ENCODE data around the gene EFCAB7. TPM values are rescaled to one million over a fixed set of nuclear protein-coding genes. Genes with fewer than 3 reads are reported as not detected.

EFCAB7 gene
- total RNA-seq, 1 experiment from 2014 or later = 3.0 TPM

DNA sequence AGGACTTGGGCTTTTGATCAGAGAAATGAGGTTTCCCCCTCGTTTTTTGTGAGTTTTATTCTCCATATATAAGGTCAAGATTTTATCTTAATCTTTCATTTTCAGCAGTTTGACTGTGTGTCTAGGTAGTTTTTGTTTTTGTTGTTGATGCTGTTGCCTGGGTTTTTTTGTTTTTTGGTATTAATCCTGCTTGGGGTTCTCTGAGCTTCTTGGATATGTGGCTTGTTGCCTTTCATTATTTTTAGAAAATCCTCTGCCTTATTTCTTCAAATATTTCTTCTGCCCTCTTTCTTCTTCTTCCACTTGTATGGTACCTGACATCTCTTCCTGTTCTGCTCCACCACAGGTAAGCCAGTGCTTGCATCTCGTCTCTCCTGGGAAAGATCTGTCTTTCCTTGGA, 25.0 kb downstream of the EFCAB7 start:
- Histone ChIP-seq H2BK20ac (ENCODE audit: low read depth, low read length, poor library complexity, severe bottlenecking) (no peak overlapping the region), H3K9me3 (ENCODE audit: control insufficient read depth, low read depth, low read length) (no peaks in the 10 kb centered on the region), H3K79me2 (ENCODE audit: insufficient read depth, low read length) (no peaks in the 10 kb centered on the region), H4K5ac (ENCODE audit: insufficient read length, low read depth, low read length) (no peak overlapping the region), H3K79me1 (ENCODE audit: insufficient read depth, low read depth, low read length, poor library complexity, severe bottlenecking) (no peaks in the 10 kb centered on the region), H2BK120ac (ENCODE audit: low read depth, low read length, poor library complexity, severe bottlenecking) (no peak overlapping the region), H3K23ac (ENCODE audit: insufficient read length, low read depth, low read length) (no peak overlapping the region), H4K20me1 (ENCODE audit: control insufficient read depth, insufficient read depth, insufficient read length) (no peaks in the 10 kb centered on the region), H3K27me3 (ENCODE audit: insufficient read depth, low read length) (no peaks in the 10 kb centered on the region), H3K4ac (ENCODE audit: low read depth, low read length) (no peak overlapping the region), H3K18ac (ENCODE audit: insufficient read length, low read depth, low read length) (no peak overlapping the region), H2AK5ac (ENCODE audit: insufficient read length, low read length) (no peak overlapping the region), H2AFZ (ENCODE audit: low read length) (no peak overlapping the region), H3T11ph (ENCODE audit: low read length) (no peak overlapping the region), H3K4me1 (ENCODE audit: insufficient read depth, low read length) (no peaks in the 10 kb centered on the region), H3K9ac (ENCODE audit: extremely low read depth, insufficient read length, low read length) (no peak overlapping the region), H2BK12ac (ENCODE audit: insufficient read length, low read depth, low read length) (no peak overlapping the region), H3K27ac (ENCODE audit: insufficient read length, low read depth, low read length) (no peak overlapping the region), H3K23me2 (ENCODE audit: insufficient read length, low read depth, low read length, poor library complexity, severe bottlenecking) (no peaks in the 10 kb centered on the region), H3K4me2 (ENCODE audit: insufficient read depth, insufficient read length, low read length) (no peak overlapping the region), H3K14ac (ENCODE audit: insufficient read depth, low read length) (no peak overlapping the region), H3K56ac (ENCODE audit: insufficient read length, low read depth, low read length) (no peak overlapping the region), H4K91ac (ENCODE audit: insufficient read length, low read depth, low read length) (no peak overlapping the region), H4K8ac (replicated peaks; ENCODE audit: insufficient read length, low read depth, low read length) (no peak overlapping the region), H2BK15ac (ENCODE audit: low read depth, low read length) (no peak overlapping the region), H2BK5ac (ENCODE audit: insufficient read length, low read length) (no peak overlapping the region)
- DNase-seq = no peak
- no CpG with 5 or more reads among the region's 2 CpGs for WGBS (ENCODE audit: extremely low coverage, insufficient read length, low lambda C conversion rate)
- TF ChIP-seq CTCF (conservative IDR thresholded peaks at IDR 0.05) = no peak
- Mint-ChIP-seq H3K9me3 (no peaks in the 10 kb centered on the region), H3K4me1 (no peaks in the 10 kb centered on the region), H3K4me3 (no peak overlapping the region), H3K27ac (no peak overlapping the region), H3K27me3 (ENCODE audit: low read depth) (no peaks in the 10 kb centered on the region), H3K36me3 (ENCODE audit: insufficient read depth in 1 of 3, low read depth in 3 of 3) (no peaks in the 10 kb centered on the region)
